Upper lobe of right lung (tissue), 1 donor: ENCODE data around the gene PLEKHA4. TPM values are rescaled to one million over a fixed set of nuclear protein-coding genes. Genes with fewer than 3 reads are reported as not detected.

ENCODE experiments used
- ATAC-seq: fragments of 200-7000 bp; cut with Tn5 transposase; one replicate; pipeline ENCODE4 v1.9.1; 2020; ENCODE audit warnings: mild to moderate bottlenecking, moderate library complexity
- DNase-seq: peaks from one replicate; pipeline ENCODE4 v3.0.0-alpha.2; 2020
- H3K27ac ChIP-seq: fragments of 200-600 bp; one replicate; pipeline ENCODE4 v1.8.0; 2022
- H3K27me3 ChIP-seq: fragments of 200-600 bp; one replicate; pipeline ENCODE4 v1.8.0; 2022; ENCODE audit warnings: mild to moderate bottlenecking
- H3K36me3 ChIP-seq: fragments of 200-600 bp; one replicate; pipeline ENCODE4 v1.8.0; 2022
- H3K4me1 ChIP-seq: fragments of 200-600 bp; one replicate; pipeline ENCODE4 v1.8.0; 2022
- H3K4me3 ChIP-seq: fragments of 200-600 bp; one replicate; pipeline ENCODE4 v1.8.0; 2022; ENCODE audit warnings: mild to moderate bottlenecking
- H3K9me3 ChIP-seq: fragments of 200-600 bp; one replicate; pipeline ENCODE4 v1.8.0; 2022
- intact Hi-C: fragments of 100-400 bp; cut with DNase I; formaldehyde crosslinking; loops from one replicate; pipeline ENCODE4 v1.11.0; 2022
- total RNA-seq: library from RNA; stranded (reverse); fragmentation: NEBNext Ultra II Directional; extraction: Animal tissue kit (Norgen Biotek cat#: 25700); gene quantifications from one replicate; pipeline ENCODE4 v1.2.1, GENCODE V29; 2021
- TF ChIP-seq, protein P1 (sequence below): fragments of 200-600 bp; IDR thresholded peaks from one replicate; pipeline ENCODE4 v1.8.0; 2022; ENCODE audit warnings: antibody characterized with exemption
- donor health status: DM: no; HTN: yes; CAD: no; lungs with severe emphysema.

The PLEKHA4 gene
- total RNA-seq, 1 donor from 2014 or later, result 16.0 TPM

DNA sequence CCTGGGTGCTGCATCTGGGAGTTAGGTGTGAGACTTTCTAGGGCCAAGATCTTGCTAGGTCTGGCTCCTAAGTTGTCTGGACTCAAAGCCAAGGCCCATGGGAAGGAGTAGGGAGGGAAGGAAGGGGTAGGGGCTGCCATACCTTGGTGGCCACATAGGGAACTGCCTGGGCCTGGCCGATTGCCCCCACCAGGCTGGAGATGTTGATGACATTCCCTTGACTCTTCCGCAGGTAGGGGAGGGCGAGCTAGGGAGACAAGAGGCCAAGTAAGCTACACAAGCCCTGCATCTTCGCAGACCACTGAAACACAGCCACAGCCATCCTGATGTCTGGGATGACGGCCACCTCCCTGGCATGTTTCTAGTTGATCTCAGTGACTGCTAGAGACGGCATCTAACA lies 53.5 kb downstream of the PLEKHA4 start:
- Histone ChIP-seq H3K4me3 (no peak overlapping the region), H3K4me1 (peaks cover 17% of the 10 kb centered on the region), H3K27ac (peak overlapping the region; percentile 58), H3K36me3 (no peaks in the 10 kb centered on the region), H3K27me3 (no peaks in the 10 kb centered on the region), H3K9me3 (no peaks in the 10 kb centered on the region)
- intact Hi-C loops, result no loop called here
- TF ChIP-seq, protein P1, sequence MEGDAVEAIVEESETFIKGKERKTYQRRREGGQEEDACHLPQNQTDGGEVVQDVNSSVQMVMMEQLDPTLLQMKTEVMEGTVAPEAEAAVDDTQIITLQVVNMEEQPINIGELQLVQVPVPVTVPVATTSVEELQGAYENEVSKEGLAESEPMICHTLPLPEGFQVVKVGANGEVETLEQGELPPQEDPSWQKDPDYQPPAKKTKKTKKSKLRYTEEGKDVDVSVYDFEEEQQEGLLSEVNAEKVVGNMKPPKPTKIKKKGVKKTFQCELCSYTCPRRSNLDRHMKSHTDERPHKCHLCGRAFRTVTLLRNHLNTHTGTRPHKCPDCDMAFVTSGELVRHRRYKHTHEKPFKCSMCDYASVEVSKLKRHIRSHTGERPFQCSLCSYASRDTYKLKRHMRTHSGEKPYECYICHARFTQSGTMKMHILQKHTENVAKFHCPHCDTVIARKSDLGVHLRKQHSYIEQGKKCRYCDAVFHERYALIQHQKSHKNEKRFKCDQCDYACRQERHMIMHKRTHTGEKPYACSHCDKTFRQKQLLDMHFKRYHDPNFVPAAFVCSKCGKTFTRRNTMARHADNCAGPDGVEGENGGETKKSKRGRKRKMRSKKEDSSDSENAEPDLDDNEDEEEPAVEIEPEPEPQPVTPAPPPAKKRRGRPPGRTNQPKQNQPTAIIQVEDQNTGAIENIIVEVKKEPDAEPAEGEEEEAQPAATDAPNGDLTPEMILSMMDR, result no peak
- no peak for DNase-seq
- ATAC-seq, result no peak

DNA sequence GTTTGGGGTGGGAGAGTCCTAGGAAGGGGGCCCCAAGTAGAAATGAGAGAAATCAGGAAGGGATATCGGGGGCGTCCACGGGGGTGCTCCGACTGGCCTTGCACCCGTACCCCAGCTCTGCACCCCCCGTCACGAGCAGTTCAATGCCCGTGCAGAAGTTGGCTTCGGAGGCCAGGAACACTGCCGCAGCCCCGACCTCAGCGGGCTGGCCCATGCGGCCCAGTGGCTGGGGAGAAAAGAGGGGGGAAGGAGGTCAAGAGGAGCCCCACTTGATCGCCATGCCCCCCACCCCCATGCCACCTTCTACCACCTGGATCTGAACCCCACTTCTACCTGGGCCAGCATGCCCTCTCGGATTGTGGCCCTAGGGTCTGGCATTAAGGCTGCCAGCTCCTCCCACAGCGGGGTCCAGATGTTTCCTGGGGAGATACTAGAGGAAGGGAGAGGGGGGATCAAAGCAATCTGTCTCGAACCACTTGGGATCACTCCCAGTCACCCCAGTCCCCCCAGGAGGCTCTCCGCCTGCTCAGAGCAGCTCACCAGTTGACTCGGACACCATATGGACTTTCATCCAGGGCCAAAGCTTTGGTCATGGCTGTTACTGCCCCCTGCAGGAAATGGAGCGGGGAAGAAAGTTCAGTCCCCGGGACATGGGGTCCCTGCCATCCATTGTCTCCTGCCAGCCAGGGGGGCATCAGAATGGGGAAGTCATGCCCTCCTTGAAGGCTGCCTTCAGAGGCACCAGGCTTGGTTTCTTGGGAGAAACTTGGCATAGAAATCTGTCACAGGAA lies 55.1 kb downstream of the PLEKHA4 start:
- Histone ChIP-seq H3K27ac (peak overlapping the region; percentile 90), H3K4me3 (no peak overlapping the region), H3K27me3 (no peaks in the 10 kb centered on the region), H3K4me1 (peaks cover 6% of the 10 kb centered on the region), H3K9me3 (no peaks in the 10 kb centered on the region), H3K36me3 (no peaks in the 10 kb centered on the region)
- ATAC-seq (no peak), DNase-seq (no peak)
- TF ChIP-seq, protein P1, result peak; percentile 17
- intact Hi-C loops, result no loop called here

DNA sequence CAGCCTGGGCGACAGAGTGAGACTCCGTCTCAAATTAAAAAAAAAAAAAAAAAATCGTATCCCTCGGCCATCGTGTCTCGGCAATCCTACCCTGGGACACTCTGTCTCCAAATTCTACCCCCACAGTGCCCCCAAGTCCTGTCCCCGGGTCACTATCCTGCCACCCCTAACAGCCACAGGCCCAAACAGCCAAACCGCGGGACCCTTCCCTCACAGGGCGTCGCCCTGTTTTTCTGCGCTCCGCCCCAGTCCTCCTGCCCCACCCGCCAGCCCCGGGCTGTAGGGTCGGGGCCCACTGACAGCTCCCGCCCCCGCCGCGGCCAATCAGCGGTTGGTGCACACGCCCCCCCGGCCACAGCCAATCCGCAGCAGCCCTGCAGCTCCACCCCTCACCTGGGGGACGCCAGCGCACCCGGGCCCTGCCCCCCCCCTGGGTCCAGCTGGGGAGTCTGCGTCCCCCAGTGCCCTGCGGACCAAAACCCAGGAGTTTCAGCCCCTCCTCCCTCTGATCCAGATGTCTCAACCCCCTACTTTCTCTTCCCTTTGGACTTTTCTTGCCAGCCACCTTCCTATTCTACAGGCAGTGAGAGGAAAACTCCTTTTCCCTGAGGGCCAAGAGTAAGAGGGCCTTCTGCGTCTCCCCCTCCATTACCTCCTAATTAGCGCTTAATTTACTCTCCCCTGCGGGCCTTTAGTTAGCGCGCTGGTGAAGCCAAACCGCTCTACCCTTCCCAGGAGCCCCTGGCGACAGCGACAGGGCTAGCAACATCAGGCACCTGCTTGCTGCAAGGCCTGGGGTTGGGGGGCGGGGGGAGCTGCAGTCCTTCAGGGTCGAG lies 56.1 kb downstream of the PLEKHA4 start:
- Histone ChIP-seq H3K36me3 (no peaks in the 10 kb centered on the region), H3K27me3 (no peaks in the 10 kb centered on the region), H3K27ac (peak overlapping the region; percentile 90), H3K9me3 (no peaks in the 10 kb centered on the region), H3K4me1 (peaks cover 6% of the 10 kb centered on the region), H3K4me3 (peak overlapping the region; percentile 70)
- DNase-seq, result peak; percentile 96
- peak; percentile 93 for ATAC-seq
- TF ChIP-seq, protein P1, result no peak
- intact Hi-C loops, result no loop called here

DNA sequence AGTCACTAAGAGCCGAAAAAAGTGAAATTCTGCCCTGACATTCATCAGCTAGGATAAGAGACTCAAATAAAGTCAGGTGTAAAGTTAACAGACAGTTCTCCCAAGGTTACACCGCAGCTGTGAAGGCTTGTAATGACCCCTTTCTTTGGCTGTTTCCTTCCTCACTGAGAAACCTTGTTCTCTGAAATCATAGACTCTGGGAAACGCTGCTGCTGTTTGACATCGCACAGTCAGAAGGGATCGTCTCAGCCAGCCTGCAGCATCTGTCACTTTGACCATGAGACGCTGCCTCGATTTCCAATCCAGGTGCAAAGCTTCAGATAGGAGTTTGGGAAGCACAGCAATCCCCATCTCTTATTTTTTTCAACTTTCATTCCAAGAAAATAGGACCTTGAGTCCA lies 58.3 kb downstream of the PLEKHA4 start:
- no peaks in the 10 kb centered on the region for H3K36me3 ChIP-seq
- intact Hi-C loops, result no loop called here
- H3K4me1 ChIP-seq, result peaks cover 6% of the 10 kb centered on the region
- H3K27me3 ChIP-seq, result no peaks in the 10 kb centered on the region
- peak overlapping the region; percentile 90 for H3K27ac ChIP-seq
- peak overlapping the region; percentile 70 for H3K4me3 ChIP-seq
- ATAC-seq, result no peak
- H3K9me3 ChIP-seq, result no peaks in the 10 kb centered on the region
- no peak for DNase-seq
- TF ChIP-seq, protein P1, result no peak

DNA sequence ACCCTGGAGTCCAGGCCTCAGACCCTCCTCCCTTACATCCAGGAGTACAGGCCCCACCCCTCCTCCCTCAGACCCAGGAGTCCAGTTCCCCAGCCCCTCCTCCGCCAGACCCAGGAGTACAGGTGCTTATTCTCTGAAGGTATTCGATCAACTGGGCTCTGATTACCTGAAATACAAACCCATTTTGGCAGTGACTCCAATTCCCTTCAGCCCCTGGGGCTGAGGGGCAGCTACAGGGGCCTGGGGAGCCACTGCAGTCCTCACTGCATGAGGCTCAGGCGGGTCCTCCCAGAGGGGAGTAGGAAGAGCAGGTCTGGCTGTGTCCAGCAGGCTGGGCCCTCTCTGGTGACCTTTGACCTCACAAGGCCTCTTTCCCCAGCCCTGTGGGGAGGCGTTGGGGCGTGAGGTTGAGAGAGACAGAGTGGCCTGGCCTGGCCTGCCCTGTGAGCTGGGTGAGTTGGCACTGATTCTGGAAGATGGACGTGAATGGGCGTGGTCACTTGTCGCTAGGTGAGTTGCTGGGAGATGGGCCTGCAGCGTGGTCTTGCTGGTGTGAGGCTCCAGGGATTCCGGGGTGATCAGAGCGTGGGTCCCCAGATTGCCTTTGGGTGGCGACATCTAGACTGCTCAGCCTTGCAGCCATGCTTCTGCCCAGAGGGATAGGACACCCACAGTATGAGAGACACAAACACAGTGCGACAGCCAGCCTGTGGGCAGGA lies 60.7 kb downstream of the PLEKHA4 start:
- no peaks in the 10 kb centered on the region for H3K36me3 ChIP-seq
- no peaks in the 10 kb centered on the region for H3K9me3 ChIP-seq
- ATAC-seq (no peak), DNase-seq (no peak)
- no peak overlapping the region for H3K4me3 ChIP-seq
- H3K27me3 ChIP-seq, result no peaks in the 10 kb centered on the region
- intact Hi-C loops, result no loop called here
- TF ChIP-seq, protein P1, result no peak
- H3K4me1 ChIP-seq, result peaks cover 6% of the 10 kb centered on the region
- H3K27ac ChIP-seq, result no peak overlapping the region
